OCI-LY7 (cell line): ENCODE data around the gene OPRL1.

Experiments used
- CTCF ChIP-seq: fragments of 200-600 bp; sonication (generic); conservative IDR thresholded peaks from 2 replicates; pipeline ENCODE4 v1.5.1; 2014; ENCODE audit warnings: mild to moderate bottlenecking, antibody characterized with exemption, low read length, moderate library complexity, mixed read lengths
- EZH2phosphoT487 ChIP-seq: fragments of 200-600 bp; sonication (generic); IDR thresholded peaks from 2 replicates; pipeline ENCODE4 v1.6.1; 2018; ENCODE audit warnings: low read depth, borderline replicate concordance, mild to moderate bottlenecking, mixed run types, antibody characterized with exemption, low read length, moderate library complexity, mixed read lengths

- TF ChIP-seq CTCF, result no peak
- no peak for TF ChIP-seq EZH2phosphoT487
These were observed 36.1 kb upstream of the OPRL1 start for GRCh38 chr20:64043768-64044167.
